GM23248 (cell line): ENCODE data around the gene AACS. TPM values are rescaled to one million over a fixed set of nuclear protein-coding genes. Genes with fewer than 3 reads are reported as not detected.
"Not testable (repeated sequence)": the region's sequence is repeated elsewhere in the genome, so short reads cannot be mapped to it uniquely, and the experiment has no call there.

ENCODE experiments used
- DNase-seq: peaks from one replicate; pipeline ENCODE4 v3.0.0-alpha.2; 2015
- H2AFZ ChIP-seq: fragments of 200-600 bp; sonication (generic); 2 replicates; pipeline ENCODE4 v1.6.1; 2016; ENCODE audit warnings: antibody characterized with exemption
- H3F3A ChIP-seq: fragments of 200-600 bp; sonication (generic); 2 replicates; pipeline ENCODE4 v1.6.1; 2016; ENCODE audit warnings: mild to moderate bottlenecking, antibody characterized with exemption, mixed run types; ENCODE audit not compliant: insufficient read depth
- H3K27ac ChIP-seq: fragments of 200-600 bp; sonication (generic); 2 replicates; pipeline ENCODE4 v1.5.1; 2016; ENCODE audit warnings: mild to moderate bottlenecking
- H3K27me3 ChIP-seq: fragments of 200-600 bp; sonication (generic); replicated peaks from 2 replicates; pipeline ENCODE4 v1.6.1; 2016; ENCODE audit warnings: mild to moderate bottlenecking; ENCODE audit not compliant: insufficient read depth
- H3K36me3 ChIP-seq: fragments of 200-600 bp; sonication (generic); 2 replicates; pipeline ENCODE4 v1.6.1; 2016; ENCODE audit warnings: low read depth, mild to moderate bottlenecking
- H3K4me1 ChIP-seq: fragments of 200-600 bp; sonication (generic); 2 replicates; pipeline ENCODE4 v1.6.1; 2016; ENCODE audit warnings: mild to moderate bottlenecking; ENCODE audit not compliant: insufficient read depth
- H3K4me2 ChIP-seq: fragments of 200-600 bp; sonication (generic); one replicate; pipeline ENCODE4 v1.6.1; 2016; ENCODE audit warnings: mild to moderate bottlenecking; ENCODE audit not compliant: unreplicated experiment
- H3K4me3 ChIP-seq: fragments of 200-600 bp; sonication (generic); 2 replicates; pipeline ENCODE4 v1.5.1; 2016; ENCODE audit warnings: mild to moderate bottlenecking
- H3K79me2 ChIP-seq: fragments of 200-600 bp; sonication (generic); 2 replicates; pipeline ENCODE4 v1.6.1; 2016; ENCODE audit warnings: mild to moderate bottlenecking; ENCODE audit not compliant: insufficient read depth
- H3K9ac ChIP-seq: fragments of 200-600 bp; sonication (generic); 2 replicates; pipeline ENCODE4 v1.6.1; 2016; ENCODE audit warnings: mild to moderate bottlenecking
- H3K9me2 ChIP-seq: fragments of 200-600 bp; sonication (generic); 2 replicates; pipeline ENCODE4 v1.6.1; 2016; ENCODE audit warnings: mixed run types, mild to moderate bottlenecking, moderate library complexity; ENCODE audit not compliant: insufficient read depth
- H3K9me3 ChIP-seq: fragments of 200-600 bp; sonication (generic); one replicate; pipeline ENCODE4 v1.6.1; 2017; ENCODE audit warnings: low read depth
- H4K20me1 ChIP-seq: fragments of 200-600 bp; sonication (generic); 2 replicates; pipeline ENCODE4 v1.6.0; 2016; ENCODE audit not compliant: insufficient read depth
- EZH2 ChIP-seq: fragments of 200-600 bp; sonication (generic); IDR thresholded peaks from 2 replicates; pipeline ENCODE4 v1.6.1; 2018; ENCODE audit warnings: antibody characterized with exemption, mild to moderate bottlenecking; ENCODE audit not compliant: insufficient read depth, poor library complexity, severe bottlenecking
- EZH2phosphoT487 ChIP-seq: fragments of 200-600 bp; sonication (generic); IDR thresholded peaks from 2 replicates; pipeline ENCODE4 v1.6.1; 2018; ENCODE audit warnings: antibody characterized with exemption, moderate library complexity, mild to moderate bottlenecking, low read depth; ENCODE audit not compliant: insufficient read depth
- WGBS, 2 experiments: methylation state at CpG; one replicate each; pipeline ENCODE4 v1.1.6; 2015 to 2017; ENCODE audit warnings: low lambda C conversion rate in 2 of 2, low coverage in 1 of 2; ENCODE audit errors: missing lambda C conversion rate in 2 of 2; 5-methylcytosine and 5-hydroxymethylcytosine counted together
- in situ Hi-C: fragments of 300-500 bp; cut with MboI; formaldehyde crosslinking; loops from 2 replicates; pipeline ENCODE4 v1.15.0; 2020
- polyA plus RNA-seq: library from polyadenylated mRNA; unstranded; fragments of >200 nt; fragmentation: Nextera tagmentation; extraction: Ambion mirVana; gene quantifications from 2 replicates; pipeline ENCODE4 v1.2.1, GENCODE V29; 2016
- total RNA-seq: library from RNA; depleted of rRNA; stranded (reverse); fragments of >200 nt; shearing (Covaris generic); gene quantifications from 2 replicates; pipeline ENCODE4 v1.2.3, GENCODE V29; 2014

The AACS gene
- total and polyA plus RNA-seq, 2 experiments from 2014 or later, result 14.7 to 16.9 TPM

GRCh38 chr12:125136702-125137101, 71.5 kb downstream of the AACS start:
- Histone ChIP-seq H3K4me3 (no peak overlapping the region), H3K79me2 (no peaks in the 10 kb centered on the region), H4K20me1 (no peaks in the 10 kb centered on the region), H3K4me2 (no peak overlapping the region), H3K9me3 (no peaks in the 10 kb centered on the region), H3K4me1 (peaks cover 13% of the 10 kb centered on the region), H2AFZ (no peak overlapping the region), H3K27ac (no peak overlapping the region), H3K9me2 (no peaks in the 10 kb centered on the region), H3K9ac (no peak overlapping the region), H3K27me3 (no peaks in the 10 kb centered on the region), H3F3A (peaks cover 4% of the 10 kb centered on the region; the same call in 1 of the 2 replicates), H3K36me3 (no peaks in the 10 kb centered on the region)
- no peak for TF ChIP-seq EZH2phosphoT487
- TF ChIP-seq EZH2, result no peak
- in situ Hi-C loops, result no loop called here
- no peak for DNase-seq
- WGBS, 2 experiments, result 93 to 95% methylated on average over 19 of the region's 19 CpGs

- no peaks in the 10 kb centered on the region for H3K27me3 ChIP-seq
- peaks cover 24% of the 10 kb centered on the region for H3K4me1 ChIP-seq
- no peaks in the 10 kb centered on the region for H4K20me1 ChIP-seq
- H3K9ac ChIP-seq, result no peak overlapping the region
- no peaks in the 10 kb centered on the region for H3K79me2 ChIP-seq
- H3K27ac ChIP-seq, result no peak overlapping the region
- TF ChIP-seq EZH2phosphoT487, result no peak
- TF ChIP-seq EZH2, result no peak
- no peak overlapping the region for H2AFZ ChIP-seq
- 91% methylated on average over 17 of the region's 17 CpGs for WGBS, 2 experiments
- H3F3A ChIP-seq, result peaks cover 6% of the 10 kb centered on the region
- H3K36me3 ChIP-seq, result no peaks in the 10 kb centered on the region
- in situ Hi-C loops, result no loop called here
- H3K4me2 ChIP-seq, result no peak overlapping the region
- no peak for DNase-seq
- no peaks in the 10 kb centered on the region for H3K9me2 ChIP-seq
- no peak overlapping the region for H3K4me3 ChIP-seq
- no peaks in the 10 kb centered on the region for H3K9me3 ChIP-seq
Observed at GRCh38 chr12:125137766-125138344, 72.6 kb downstream of the AACS start.

GRCh38 chr12:125140279-125141209, 75.3 kb downstream of the AACS start:
- no peaks in the 10 kb centered on the region for H4K20me1 ChIP-seq
- 77 to 79% methylated on average over 21 to 22 of the region's 22 CpGs for WGBS, 2 experiments
- TF ChIP-seq EZH2phosphoT487 (no peak), EZH2 (no peak)
- H2AFZ ChIP-seq, result peak overlapping the region; percentile 27; the same call in 1 of the 2 replicates
- H3K4me1 ChIP-seq, result peaks cover 32% of the 10 kb centered on the region
- no peaks in the 10 kb centered on the region for H3K9me2 ChIP-seq
- no peaks in the 10 kb centered on the region for H3K36me3 ChIP-seq
- H3K79me2 ChIP-seq, result no peaks in the 10 kb centered on the region
- H3K27ac ChIP-seq, result peak overlapping the region; percentile 65
- no peak overlapping the region for H3K4me3 ChIP-seq
- in situ Hi-C loops, result no loop called here
- peak overlapping the region; percentile 2 for H3K4me2 ChIP-seq
- H3K9ac ChIP-seq, result peak overlapping the region; percentile 36
- no peaks in the 10 kb centered on the region for H3K9me3 ChIP-seq
- no peaks in the 10 kb centered on the region for H3K27me3 ChIP-seq
- DNase-seq, result peak; percentile 92
- H3F3A ChIP-seq, result peaks cover 12% of the 10 kb centered on the region

GRCh38 chr12:125141210-125141573, 76.0 kb downstream of the AACS start:
- H2AFZ ChIP-seq, H3K4me3 ChIP-seq, H3K79me2 ChIP-seq, H3K9me2 ChIP-seq, H3K36me3 ChIP-seq, H3K9ac ChIP-seq, H3K9me3 ChIP-seq, H3K27me3 ChIP-seq, H4K20me1 ChIP-seq, in situ Hi-C loops, DNase-seq: not testable (repeated sequence)
- WGBS, 2 experiments, result 83 to 90% methylated on average over 11 of the region's 11 CpGs
- Histone ChIP-seq H3K4me2 (peak overlapping the region; percentile 2), H3F3A (peaks cover 12% of the 10 kb centered on the region), H3K27ac (peak overlapping the region; percentile 65), H3K4me1 (peaks cover 32% of the 10 kb centered on the region)
